Germinal center (tissue), 1 donor: ENCODE results near the gene CDH15.

ENCODE experiments used
- DNase-seq: peaks from one replicate; pipeline ENCODE4 v3.0.0; 2012; ENCODE audit warnings: mixed read lengths, low spot score

The CDH15 gene

GRCh38 chr16:89140981-89141883 lies 30.3 kb upstream of the CDH15 start:
- no peak for DNase-seq

- no peak for DNase-seq
Measured at GRCh38 chr16:89141884-89142267, 29.7 kb upstream of the CDH15 start.

- DNase-seq, result no peak
Measured at GRCh38 chr16:89142474-89143195, 28.9 kb upstream of the CDH15 start.

GRCh38 chr16:89143201-89143741 lies 28.3 kb upstream of the CDH15 start:
- DNase-seq, result no peak

GRCh38 chr16:89143911-89144675 lies 27.5 kb upstream of the CDH15 start:
- DNase-seq, result no peak

GRCh38 chr16:89144681-89145080 lies 26.9 kb upstream of the CDH15 start:
- no peak for DNase-seq

- no peak for DNase-seq
Measured at GRCh38 chr16:89145406-89146161, 26.0 kb upstream of the CDH15 start.

- DNase-seq, result no peak
Measured at GRCh38 chr16:89146211-89147005, 25.1 kb upstream of the CDH15 start.

GRCh38 chr16:89147085-89147817 lies 24.3 kb upstream of the CDH15 start:
- no peak for DNase-seq

GRCh38 chr16:89149386-89149785 lies 22.2 kb upstream of the CDH15 start:
- no peak for DNase-seq

- no peak for DNase-seq
Measured at GRCh38 chr16:89150090-89150835, 21.3 kb upstream of the CDH15 start.

- no peak for DNase-seq
Measured at GRCh38 chr16:89150981-89151380, 20.6 kb upstream of the CDH15 start.

- DNase-seq, result peak; percentile 84
Measured at GRCh38 chr16:89152831-89153700, 18.5 kb upstream of the CDH15 start.

GRCh38 chr16:89153848-89154271 lies 17.7 kb upstream of the CDH15 start:
- DNase-seq, result no peak

- DNase-seq, result no peak
Measured at GRCh38 chr16:89154390-89155183, 17.0 kb upstream of the CDH15 start.

GRCh38 chr16:89155184-89155679 lies 16.3 kb upstream of the CDH15 start:
- no peak for DNase-seq
